Testis (tissue), 3 donors: ENCODE results near the gene PRKAR2B. TPM values are rescaled to one million over a fixed set of nuclear protein-coding genes. Genes with fewer than 3 reads are reported as not detected.
"Not testable (repeated sequence)": the region's sequence is repeated elsewhere in the genome, so short reads cannot be mapped to it uniquely, and the experiment has no call there.

Source experiments
- DNase-seq: peaks from one replicate; pipeline ENCODE4 v3.0.0-alpha.2; 2019
- H3K27ac ChIP-seq, 2 donors: fragments of 200-600 bp; sonication (generic); one replicate each; pipeline ENCODE4 v1.5.1; 2019
- H3K27me3 ChIP-seq: fragments of 200-600 bp; sonication (generic); one replicate; pipeline ENCODE4 v1.5.1; 2019
- H3K36me3 ChIP-seq: fragments of 200-600 bp; sonication (generic); one replicate; pipeline ENCODE4 v1.5.1; 2017; ENCODE audit warnings: low read depth; ENCODE audit errors: missing control alignments
- H3K4me1 ChIP-seq: fragments of 200-600 bp; sonication (generic); one replicate; pipeline ENCODE4 v1.5.1; 2019
- H3K4me3 ChIP-seq, 2 donors: fragments of 200-600 bp; sonication (generic); one replicate each; pipeline ENCODE4 v1.5.1; 2017 to 2019
- H3K9me3 ChIP-seq: fragments of 200-600 bp; sonication (generic); one replicate; pipeline ENCODE4 v1.5.1; 2017
- CTCF ChIP-seq, 3 experiments: fragments of 450-650 bp in 2 of 3; fragments of 200-600 bp in 1 of 3; sonication (generic) in 1 of 3; IDR thresholded peaks; one replicate each; pipeline ENCODE4 v1.5.1; 2016 to 2019; ENCODE audit warnings: antibody characterized with exemption in 3 of 3, mild to moderate bottlenecking in 2 of 3, moderate library complexity in 1 of 3
- POLR2A ChIP-seq: fragments of 450-650 bp; IDR thresholded peaks from one replicate; pipeline ENCODE4 v1.6.1; 2017; ENCODE audit warnings: antibody characterized with exemption, mild to moderate bottlenecking, moderate library complexity
- WGBS, 2 donors: methylation state at CpG; one replicate each; pipeline ENCODE4 v1.1.5; 2018; 5-methylcytosine and 5-hydroxymethylcytosine counted together
- intact Hi-C: fragments of 100-400 bp; cut with DNase I; formaldehyde crosslinking; loops from one replicate; pipeline ENCODE4 v1.15.1; 2023; ENCODE audit warnings: low total_unique reads
- polyA plus RNA-seq: library from polyadenylated mRNA; stranded (reverse); fragments of 350-450 nt; fragmentation: Illumina TruSeq; extraction: RNeasy Lipid Tissue Mini Kit (QIAGEN cat#74804); gene quantifications from one replicate; pipeline ENCODE4 v1.2.3, GENCODE V29; 2014; ENCODE audit warnings: low read depth, low replicate concordance; ENCODE audit not compliant: insufficient read depth
- total RNA-seq, 2 donors: library from RNA; depleted of rRNA; stranded (reverse); fragments of >200 nt; gene quantifications; one replicate each; pipeline ENCODE4 v1.2.3, GENCODE V29; 2016

PRKAR2B gene
- total and polyA plus RNA-seq, 3 donors from 2014 or later, result 51.7 to 81.8 (median 66.3) TPM

- WGBS, 2 donors, result 80 to 86% methylated on average over 7 of the region's 7 CpGs
- intact Hi-C loops, result no loop called here
- TF ChIP-seq CTCF (IDR thresholded peaks at IDR 0.05) (no peak), POLR2A (no peak)
- Histone ChIP-seq H3K4me1 (no peaks in the 10 kb centered on the region), H3K27ac (no peak overlapping the region), H3K4me3 (no peak overlapping the region), H3K36me3 (no peaks in the 10 kb centered on the region), H3K9me3 (no peaks in the 10 kb centered on the region), H3K27me3 (no peaks in the 10 kb centered on the region)
- no peak for DNase-seq
Observed at GRCh38 chr7:107138696-107139420, 94.4 kb downstream of the PRKAR2B start.

DNA sequence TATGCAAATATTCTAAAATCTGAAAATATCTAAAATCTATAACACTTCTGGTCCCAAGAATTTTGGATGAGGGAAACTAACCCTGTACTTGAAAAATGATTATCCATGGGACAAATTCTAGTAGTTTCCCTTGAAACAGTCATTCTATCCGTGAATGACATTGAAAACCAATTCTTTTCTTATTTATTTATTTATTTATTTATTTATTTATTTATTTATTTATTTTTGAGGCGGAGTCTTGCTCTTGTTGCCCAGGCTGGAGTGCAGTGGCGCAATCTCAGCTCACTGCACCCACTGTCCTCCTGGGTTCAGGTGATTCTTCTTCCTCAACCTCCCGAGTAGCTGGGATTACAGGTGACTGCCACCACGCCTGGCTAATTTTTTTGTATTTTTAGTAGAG lies 99.4 kb downstream of the PRKAR2B start:
- H3K4me1 ChIP-seq, H3K9me3 ChIP-seq, DNase-seq, H3K36me3 ChIP-seq, intact Hi-C loops, H3K27me3 ChIP-seq, H3K27ac ChIP-seq, H3K4me3 ChIP-seq: not testable (repeated sequence)
- WGBS, 2 donors, result 82 to 83% methylated on average over 5 of the region's 5 CpGs

DNA sequence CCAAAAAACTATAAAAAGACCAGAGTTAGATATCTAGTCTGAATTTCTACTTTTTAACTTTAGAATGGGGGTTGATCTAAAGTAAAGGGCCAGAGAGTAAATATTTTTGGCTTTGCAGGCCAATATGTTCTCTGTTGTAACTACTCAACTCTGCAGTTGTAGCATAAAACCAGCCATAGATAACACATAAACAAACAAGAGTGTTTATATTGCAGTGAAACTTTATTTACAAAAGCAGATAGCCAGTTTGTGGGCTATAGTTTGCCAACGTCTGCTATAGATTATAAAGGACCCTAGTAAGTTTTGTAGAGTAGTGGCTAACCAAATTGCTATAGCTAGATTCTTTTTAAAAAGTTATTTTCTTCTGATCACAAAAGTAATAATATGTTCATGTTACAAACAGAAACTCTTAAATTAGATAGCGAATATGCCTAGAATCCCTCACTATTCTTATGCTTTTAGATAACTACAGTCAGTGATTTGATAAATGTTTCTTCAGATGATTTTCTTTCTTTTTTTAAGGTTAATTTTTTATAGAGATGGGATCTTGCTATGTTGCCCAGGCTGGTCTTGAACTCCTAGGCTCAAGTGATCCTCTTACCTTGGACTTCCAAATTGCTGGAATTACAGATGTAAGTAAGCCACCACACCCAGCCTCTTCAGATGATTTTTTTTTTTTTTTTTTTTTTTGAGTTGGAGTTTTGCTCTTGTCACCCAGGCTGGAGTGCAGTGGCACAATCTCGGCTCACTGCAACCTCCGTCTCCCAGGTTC lies 100.7 kb downstream of the PRKAR2B start:
- Histone ChIP-seq H3K27ac (no peak overlapping the region), H3K9me3 (no peaks in the 10 kb centered on the region), H3K27me3 (no peaks in the 10 kb centered on the region), H3K4me1 (no peaks in the 10 kb centered on the region), H3K4me3 (no peak overlapping the region), H3K36me3 (no peaks in the 10 kb centered on the region)
- no peak for DNase-seq
- intact Hi-C loops, result loop anchor here (5.0 kb wide), 1 partner anchor 198 kb away; no protein-coding TSS in a partner anchor
- 79 to 83% methylated on average over 4 of the region's 4 CpGs for WGBS, 2 donors
- TF ChIP-seq POLR2A (no peak), CTCF (IDR thresholded peaks at IDR 0.05) (no peak)

GRCh38 chr7:107147464-107148393 lies 103.2 kb downstream of the PRKAR2B start:
- TF ChIP-seq POLR2A (no peak), CTCF (IDR thresholded peaks at IDR 0.05) (peak in 1 of 3 experiments; percentile 44)
- Histone ChIP-seq H3K4me1 (no peaks in the 10 kb centered on the region), H3K36me3 (no peaks in the 10 kb centered on the region), H3K27me3 (no peaks in the 10 kb centered on the region), H3K27ac (no peak overlapping the region), H3K9me3 (no peaks in the 10 kb centered on the region), H3K4me3 (no peak overlapping the region)
- intact Hi-C loops, result loop anchor here (5.0 kb wide), 1 partner anchor 200 kb away; no protein-coding TSS in a partner anchor
- 38 to 53% methylated on average over 3 of the region's 3 CpGs for WGBS, 2 donors
- DNase-seq, result no peak
